Measurements from ENCODE around the gene TRAF7.
"Not testable (repeated sequence)": the region's sequence is repeated elsewhere in the genome, so short reads cannot be mapped to it uniquely, and the experiment has no call there.

The TRAF7 gene

GRCh38 chr16:2199621-2200139 lies 44.1 kb downstream of the TRAF7 start:
- H3K27ac Mint-ChIP-seq, result no peak overlapping the region
- no peak overlapping the region for H3K4me3 Mint-ChIP-seq
- peaks cover 11% of the 10 kb centered on the region for H3K4me1 Mint-ChIP-seq
- no peak for DNase-seq
- no peak for TF ChIP-seq CTCF (IDR thresholded peaks at IDR 0.05)
- no peaks in the 10 kb centered on the region for H3K36me3 Mint-ChIP-seq (ENCODE audit: low read depth)
- peaks cover 69% of the 10 kb centered on the region for H3K27me3 Mint-ChIP-seq (ENCODE audit: low read depth, poor library complexity)
- H3K9me3 Mint-ChIP-seq, result peaks cover 18% of the 10 kb centered on the region

GRCh38 chr16:2200313-2200712 lies 44.7 kb downstream of the TRAF7 start:
- Mint-ChIP-seq H3K27ac (no peak overlapping the region), H3K27me3 (ENCODE audit: low read depth, poor library complexity) (peaks cover 65% of the 10 kb centered on the region), H3K4me3 (no peak overlapping the region), H3K9me3 (peaks cover 18% of the 10 kb centered on the region), H3K36me3 (ENCODE audit: low read depth) (no peaks in the 10 kb centered on the region), H3K4me1 (peaks cover 7% of the 10 kb centered on the region)
- no peak for TF ChIP-seq CTCF (IDR thresholded peaks at IDR 0.05)
- no peak for DNase-seq

GRCh38 chr16:2203119-2203688 lies 47.6 kb downstream of the TRAF7 start:
- H3K36me3 Mint-ChIP-seq (ENCODE audit: low read depth), result peaks cover 12% of the 10 kb centered on the region
- H3K4me3 Mint-ChIP-seq, result peak overlapping the region; percentile 78
- H3K4me1 Mint-ChIP-seq, result peaks cover 25% of the 10 kb centered on the region
- DNase-seq, H3K27ac Mint-ChIP-seq: not testable (repeated sequence)
- peaks cover 51% of the 10 kb centered on the region for H3K27me3 Mint-ChIP-seq (ENCODE audit: low read depth, poor library complexity)
- peaks cover 18% of the 10 kb centered on the region for H3K9me3 Mint-ChIP-seq

- DNase-seq, result no peak
- TF ChIP-seq CTCF (IDR thresholded peaks at IDR 0.05), result no peak
- Mint-ChIP-seq H3K27ac (peak overlapping the region; percentile 10), H3K36me3 (ENCODE audit: low read depth) (peaks cover 12% of the 10 kb centered on the region), H3K4me1 (peaks cover 25% of the 10 kb centered on the region), H3K4me3 (peak overlapping the region; percentile 78), H3K27me3 (ENCODE audit: low read depth, poor library complexity) (peaks cover 38% of the 10 kb centered on the region), H3K9me3 (peaks cover 18% of the 10 kb centered on the region)
Measured at GRCh38 chr16:2204416-2205103, 49.0 kb downstream of the TRAF7 start.

- DNase-seq, result peak; percentile 88
- peak within 1 kb of the TSS; percentile 84 for H3K4me3 Mint-ChIP-seq
- H3K36me3 Mint-ChIP-seq (ENCODE audit: low read depth), result peaks cover 12% of the 10 kb centered on the region
- H3K27ac Mint-ChIP-seq, result peak within 1 kb of the TSS; percentile 80
- H3K9me3 Mint-ChIP-seq, result peaks cover 16% of the 10 kb centered on the region
- peaks cover 28% of the 10 kb centered on the region for H3K4me1 Mint-ChIP-seq
- H3K27me3 Mint-ChIP-seq (ENCODE audit: low read depth, poor library complexity), result peaks cover 30% of the 10 kb centered on the region
- no peak for TF ChIP-seq CTCF (IDR thresholded peaks at IDR 0.05)
Measured at GRCh38 chr16:2205104-2205966, 49.8 kb downstream of the TRAF7 start, which contains the start of gene MLST8. Gene MLST8 (plus strand): TSS chr16:2205454. CDS start chr16:2206086, 632 bp downstream.

GRCh38 chr16:2205967-2206313 lies 50.4 kb downstream of the TRAF7 start:
- Mint-ChIP-seq H3K27me3 (ENCODE audit: low read depth, poor library complexity) (peaks cover 24% of the 10 kb centered on the region), H3K27ac (no peak overlapping the region), H3K4me1 (peaks cover 33% of the 10 kb centered on the region), H3K36me3 (ENCODE audit: low read depth) (peaks cover 12% of the 10 kb centered on the region), H3K9me3 (peaks cover 13% of the 10 kb centered on the region), H3K4me3 (peak overlapping the region; percentile 84)
- peak; percentile 44 for DNase-seq
- TF ChIP-seq CTCF (IDR thresholded peaks at IDR 0.05), result no peak

Data from nephron progenitor cell (in vitro differentiated cells).